Loucy (cell line): ENCODE measurements around the gene MSL3B.

Experiments used
- H2AFZ ChIP-seq: fragments of 200-600 bp; sonication (generic); 2 replicates; pipeline ENCODE4 v1.6.0; 2016; ENCODE audit warnings: antibody characterized with exemption, mild to moderate bottlenecking, low read length, moderate library complexity
- H3F3A ChIP-seq: fragments of 200-600 bp; 2 replicates; pipeline ENCODE4 v1.6.0; 2016; ENCODE audit warnings: antibody characterized with exemption, low read depth, mild to moderate bottlenecking
- H3K27me3 ChIP-seq: fragments of 200-600 bp; sonication (generic); 2 replicates; pipeline ENCODE4 v1.6.1; 2014; ENCODE audit warnings: low read length, mild to moderate bottlenecking; ENCODE audit not compliant: insufficient read depth, poor library complexity, severe bottlenecking
- H3K36me3 ChIP-seq: fragments of 200-600 bp; sonication (generic); 2 replicates; pipeline ENCODE4 v1.6.1; 2016; ENCODE audit warnings: low read length; ENCODE audit not compliant: insufficient read depth
- H3K4me1 ChIP-seq: fragments of 200-600 bp; sonication (generic); 2 replicates; pipeline ENCODE4 v1.5.1; 2014; ENCODE audit warnings: low read length, mild to moderate bottlenecking; ENCODE audit not compliant: insufficient read depth, poor library complexity, severe bottlenecking
- H3K4me2 ChIP-seq: fragments of 200-600 bp; sonication (generic); 2 replicates; pipeline ENCODE4 v1.6.0; 2014; ENCODE audit warnings: antibody characterized with exemption, low read length, low read depth, mild to moderate bottlenecking; ENCODE audit not compliant: poor library complexity, severe bottlenecking
- H3K4me3 ChIP-seq: fragments of 200-600 bp; sonication (generic); 2 replicates; pipeline ENCODE4 v1.5.1; 2014; ENCODE audit warnings: low read length, mild to moderate bottlenecking, mixed read lengths; ENCODE audit not compliant: poor library complexity, severe bottlenecking
- H3K79me2 ChIP-seq: fragments of 200-600 bp; sonication (generic); 2 replicates; pipeline ENCODE4 v1.6.1; 2014; ENCODE audit warnings: low read length; ENCODE audit not compliant: insufficient read depth
- H3K9ac ChIP-seq: fragments of 200-600 bp; sonication (generic); 2 replicates; pipeline ENCODE4 v1.6.0; 2014; ENCODE audit warnings: mild to moderate bottlenecking, low read depth, low read length, moderate library complexity; ENCODE audit not compliant: poor library complexity, severe bottlenecking
- H3K9me2 ChIP-seq: fragments of 200-600 bp; sonication (generic); replicated peaks from 2 replicates; pipeline ENCODE4 v1.6.1; 2016; ENCODE audit warnings: low read depth, low read length, mixed read lengths
- H3K9me3 ChIP-seq: fragments of 200-600 bp; sonication (generic); 2 replicates; pipeline ENCODE4 v1.6.1; 2014; ENCODE audit warnings: mild to moderate bottlenecking, antibody characterized with exemption, low read length, low read depth; ENCODE audit not compliant: insufficient read depth
- H4K20me1 ChIP-seq: fragments of 200-600 bp; sonication (generic); 2 replicates; pipeline ENCODE4 v1.6.0; 2014; ENCODE audit warnings: antibody characterized with exemption, low read length, mild to moderate bottlenecking; ENCODE audit not compliant: insufficient read depth, poor library complexity, severe bottlenecking
- CTCF ChIP-seq: fragments of 200-600 bp; sonication (generic); conservative IDR thresholded peaks from 2 replicates; pipeline ENCODE4 v1.5.1; 2014; ENCODE audit warnings: mild to moderate bottlenecking, antibody characterized with exemption, low read length
- EZH2phosphoT487 ChIP-seq: fragments of 200-600 bp; IDR thresholded peaks from 2 replicates; pipeline ENCODE4 v1.6.1; 2018; ENCODE audit warnings: antibody characterized with exemption, mild to moderate bottlenecking, moderate library complexity, borderline replicate concordance

The MSL3B gene

GRCh38 chr2:233833345-233833744 lies 34.8 kb downstream of the MSL3B start:
- Histone ChIP-seq H3K9me2 (no peaks in the 10 kb centered on the region), H2AFZ (no peak overlapping the region), H3K4me1 (peaks cover 12% of the 10 kb centered on the region), H3F3A (peaks cover 2% of the 10 kb centered on the region; the same call in 1 of the 2 replicates), H3K9ac (no peak overlapping the region), H3K79me2 (peaks cover 37% of the 10 kb centered on the region), H3K4me2 (no peak overlapping the region), H4K20me1 (peaks cover 16% of the 10 kb centered on the region), H3K9me3 (no peaks in the 10 kb centered on the region), H3K36me3 (peaks cover 61% of the 10 kb centered on the region), H3K27me3 (no peaks in the 10 kb centered on the region), H3K4me3 (no peak overlapping the region)
- no peak for TF ChIP-seq EZH2phosphoT487
- no peak for TF ChIP-seq CTCF

GRCh38 chr2:233832869-233833311 lies 35.3 kb downstream of the MSL3B start:
- Histone ChIP-seq H3K36me3 (peaks cover 57% of the 10 kb centered on the region), H3K9me2 (no peaks in the 10 kb centered on the region), H2AFZ (no peak overlapping the region), H3K4me3 (no peak overlapping the region), H3K79me2 (peaks cover 32% of the 10 kb centered on the region), H3K4me1 (peaks cover 7% of the 10 kb centered on the region), H3K9me3 (no peaks in the 10 kb centered on the region), H3F3A (peaks cover 2% of the 10 kb centered on the region; the same call in 1 of the 2 replicates), H3K9ac (no peak overlapping the region), H3K27me3 (no peaks in the 10 kb centered on the region), H4K20me1 (peaks cover 12% of the 10 kb centered on the region), H3K4me2 (no peak overlapping the region)
- no peak for TF ChIP-seq EZH2phosphoT487
- TF ChIP-seq CTCF = no peak; the same call in 1 of the 2 replicates

GRCh38 chr2:233832414-233832813 lies 35.8 kb downstream of the MSL3B start:
- Histone ChIP-seq H3K9me3 (no peaks in the 10 kb centered on the region), H4K20me1 (peaks cover 8% of the 10 kb centered on the region), H3K9ac (no peak overlapping the region), H3K36me3 (peaks cover 52% of the 10 kb centered on the region), H3K4me2 (no peak overlapping the region), H3K27me3 (no peaks in the 10 kb centered on the region), H3K4me1 (peaks cover 2% of the 10 kb centered on the region), H3F3A (peaks cover 2% of the 10 kb centered on the region; the same call in 1 of the 2 replicates), H3K9me2 (no peaks in the 10 kb centered on the region), H2AFZ (no peak overlapping the region), H3K79me2 (peaks cover 28% of the 10 kb centered on the region), H3K4me3 (no peak overlapping the region)
- TF ChIP-seq CTCF (no peak), EZH2phosphoT487 (no peak)
